Measurements from ENCODE around the gene TMEM163.

The TMEM163 gene

GRCh38 chr2:134722728-134723127, 3.9 kb upstream of the TMEM163 start:
- no peak for FAIRE-seq

- FAIRE-seq: no peak
Measured at GRCh38 chr2:134721596-134721995, 2.8 kb upstream of the TMEM163 start.

GRCh38 chr2:134718023-134718816, 580 bp downstream of the TMEM163 start:
- no peak for FAIRE-seq

DNA sequence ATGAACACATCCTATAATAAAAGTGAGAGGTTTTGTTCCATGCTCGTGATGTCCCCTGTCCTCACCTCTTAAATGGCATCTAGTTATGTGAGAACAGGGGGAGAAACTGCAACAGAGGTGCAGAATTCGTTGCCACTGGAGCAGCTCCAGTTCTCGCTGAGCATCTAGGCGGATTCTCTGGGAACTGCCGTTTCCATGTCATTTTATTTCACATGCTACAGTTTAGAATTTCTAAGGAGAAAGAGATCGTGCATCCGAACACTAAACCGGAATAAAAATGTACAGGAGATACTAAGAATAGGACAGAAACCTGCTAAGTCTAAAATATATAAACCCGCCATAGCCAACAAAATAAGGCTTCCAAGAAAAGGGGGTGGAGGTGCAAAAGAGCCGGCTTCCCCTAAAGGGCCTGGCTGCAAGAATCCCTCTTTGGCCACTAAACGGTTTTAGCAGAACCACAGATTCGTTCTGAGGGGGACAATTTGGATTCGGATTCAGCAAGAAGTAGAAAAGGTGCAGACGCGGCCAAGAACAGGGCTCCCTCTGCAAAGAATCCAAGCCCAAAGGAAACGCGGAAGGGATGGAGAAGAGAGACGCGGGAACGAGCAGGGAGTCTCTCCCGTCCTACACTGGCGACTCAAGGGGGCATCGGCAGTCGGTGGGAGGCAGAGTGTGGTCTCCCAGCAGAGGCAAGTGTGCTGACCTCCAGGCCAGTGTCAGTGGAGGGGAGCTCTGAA, 1.3 kb downstream of the TMEM163 start:
- FAIRE-seq: no peak

- FAIRE-seq: no peak
Measured at GRCh38 chr2:134716721-134717243, 2.0 kb downstream of the TMEM163 start.

DNA sequence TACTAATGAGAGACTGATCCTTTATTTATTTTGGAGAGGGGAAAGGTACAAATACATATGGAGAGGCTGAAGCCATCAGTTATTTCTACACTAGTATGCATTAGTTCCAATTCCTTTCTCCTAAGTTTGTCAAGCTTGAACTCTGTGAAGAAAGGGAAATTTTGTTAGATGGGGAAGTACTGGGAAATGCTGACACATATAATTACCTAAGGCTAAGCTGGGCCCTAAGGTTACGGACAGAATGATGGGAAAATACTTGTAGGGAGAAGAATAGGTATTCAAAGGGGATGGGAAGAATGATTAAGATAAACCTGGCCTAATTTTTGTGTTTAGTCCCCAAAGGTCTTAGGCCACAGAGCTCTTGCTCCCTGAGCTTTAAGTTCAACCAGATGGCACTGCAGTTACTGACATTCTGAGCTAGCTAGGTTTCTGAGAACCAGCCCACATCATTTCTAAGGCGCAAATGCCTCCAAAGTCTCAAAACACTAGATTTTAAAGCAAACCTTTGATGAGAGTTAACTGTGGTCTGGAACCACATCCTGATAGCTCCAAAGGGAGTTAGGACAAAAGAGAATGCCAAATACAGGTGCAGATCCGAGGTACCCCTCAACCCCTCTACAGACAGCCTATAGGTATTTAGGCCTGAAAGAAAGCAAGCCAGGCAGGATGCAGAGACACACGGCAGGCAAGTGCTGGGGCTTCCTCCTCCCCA, 2.7 kb downstream of the TMEM163 start:
- FAIRE-seq: no peak

- FAIRE-seq: no peak
Measured at GRCh38 chr2:134714228-134714627, 4.6 kb downstream of the TMEM163 start.

- FAIRE-seq: no peak
Measured at GRCh38 chr2:134713606-134714005, 5.2 kb downstream of the TMEM163 start.

DNA sequence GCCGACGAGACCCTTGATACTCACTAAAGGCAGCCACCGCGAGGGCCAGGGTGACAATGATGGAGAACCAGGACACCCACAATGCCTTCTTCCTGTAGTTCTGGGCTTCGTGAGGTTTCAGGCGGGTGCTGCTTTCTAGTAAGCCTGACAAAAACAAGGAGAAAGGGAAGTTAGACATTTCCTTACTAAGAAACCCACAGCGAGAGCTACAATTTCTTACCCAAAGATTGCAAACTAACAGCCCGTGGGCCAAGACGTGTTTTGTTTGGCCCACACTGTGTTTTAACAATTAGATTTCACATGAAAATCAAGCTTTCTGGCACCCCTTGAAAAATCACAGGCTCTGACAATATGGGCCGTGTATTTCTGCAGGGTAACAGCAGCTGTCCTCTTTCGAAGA, 5.6 kb downstream of the TMEM163 start:
- no peak for FAIRE-seq

GRCh38 chr2:134712736-134713135, 6.1 kb downstream of the TMEM163 start:
- FAIRE-seq: no peak

GRCh38 chr2:134712299-134712698, 6.5 kb downstream of the TMEM163 start:
- no peak for FAIRE-seq

DNA sequence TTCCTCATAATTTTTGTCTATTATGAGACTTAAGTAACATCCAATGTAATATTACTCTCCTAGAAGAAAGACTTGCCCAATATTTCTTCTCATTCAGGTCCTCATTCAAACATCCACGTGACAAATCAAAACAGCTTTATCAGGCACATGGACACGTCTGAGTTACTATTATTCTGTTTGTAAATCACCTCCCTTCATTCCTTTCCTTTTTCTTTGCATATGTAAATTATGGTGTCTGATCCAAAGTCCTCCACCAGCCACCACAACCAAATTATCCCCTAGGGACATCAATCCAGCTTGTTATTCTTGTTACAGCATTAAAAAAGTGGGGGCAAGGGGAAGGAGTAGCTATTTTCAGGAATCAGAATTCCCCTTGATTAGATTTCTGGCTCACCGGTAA, 7.1 kb downstream of the TMEM163 start:
- FAIRE-seq: no peak

DNA sequence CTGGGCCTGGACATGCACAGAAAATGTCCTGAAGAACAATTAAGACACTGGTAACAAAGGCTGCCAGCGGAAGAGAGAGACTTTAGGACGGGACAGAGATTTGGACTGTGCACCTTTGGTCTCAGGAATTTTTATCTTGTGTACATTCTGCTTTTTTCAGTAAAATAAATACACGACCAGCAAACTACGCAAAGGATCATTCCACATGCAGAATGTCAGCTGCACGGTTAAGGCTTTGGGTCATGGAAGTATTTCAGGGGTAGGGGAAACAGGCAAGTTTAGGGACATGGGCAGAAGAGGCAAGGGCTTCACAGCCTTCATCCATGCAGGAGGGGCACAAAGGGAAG, 11.5 kb downstream of the TMEM163 start:
- no peak for FAIRE-seq

DNA sequence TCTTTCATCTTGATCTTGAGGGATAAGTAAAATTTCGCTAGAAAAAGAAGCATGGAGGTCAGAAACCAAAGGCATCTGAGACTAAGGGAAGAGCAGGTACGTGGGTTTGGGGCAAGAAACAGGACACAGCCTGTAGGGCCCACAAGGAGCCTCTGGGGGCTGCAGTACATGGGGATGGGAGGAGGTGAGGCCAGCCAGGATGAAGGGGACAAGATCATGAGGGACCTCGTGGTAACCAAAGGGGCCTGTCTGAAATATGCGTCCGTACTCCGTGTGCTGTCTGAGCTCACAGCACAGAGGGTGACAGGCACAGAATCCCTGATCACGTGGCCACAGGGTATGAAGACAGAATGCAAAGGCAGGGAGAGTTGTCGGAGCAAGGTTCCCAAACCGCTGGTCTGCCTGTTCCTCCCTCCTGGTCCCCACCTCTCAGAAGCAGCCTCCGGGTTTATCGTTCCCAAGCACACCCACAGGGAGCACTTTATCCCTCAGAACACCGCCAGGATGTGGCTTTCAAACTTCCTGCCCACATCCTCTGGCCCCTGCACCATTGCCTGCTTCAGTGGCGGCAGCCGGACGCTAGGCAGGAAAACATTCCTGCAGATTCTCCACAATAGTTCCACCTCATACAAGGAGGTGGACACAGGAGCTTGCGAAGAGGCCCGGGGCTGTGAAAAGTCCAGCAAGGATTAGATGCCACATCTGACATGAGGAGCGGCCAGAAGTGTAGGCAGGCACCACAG, 12.0 kb downstream of the TMEM163 start:
- FAIRE-seq: no peak

- FAIRE-seq: no peak
Measured at GRCh38 chr2:134705861-134706586, 12.8 kb downstream of the TMEM163 start.

DNA sequence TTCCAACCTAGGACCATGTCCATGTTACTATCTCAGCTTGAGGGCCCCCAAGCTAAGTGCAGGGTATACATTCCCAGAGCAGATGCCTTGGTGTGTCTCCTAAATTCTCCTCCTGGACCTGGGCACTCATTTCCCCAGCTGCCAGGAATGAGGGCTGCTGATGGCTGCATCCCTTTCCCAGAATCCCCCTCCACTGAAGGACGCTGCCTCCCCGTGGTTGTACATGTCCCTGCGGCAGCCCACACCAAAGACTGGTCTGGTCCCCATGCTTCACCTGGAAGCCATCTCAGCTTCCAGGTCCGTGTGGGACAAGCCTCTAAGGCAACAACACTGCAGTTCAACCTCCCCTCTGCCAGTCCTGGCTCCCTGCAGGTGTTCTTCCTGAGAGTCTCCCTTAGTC, 14.6 kb downstream of the TMEM163 start:
- no peak for FAIRE-seq

- no peak for FAIRE-seq
Measured at GRCh38 chr2:134703426-134703825, 15.4 kb downstream of the TMEM163 start.

GRCh38 chr2:134700730-134701129, 18.1 kb downstream of the TMEM163 start:
- FAIRE-seq: no peak

DNA sequence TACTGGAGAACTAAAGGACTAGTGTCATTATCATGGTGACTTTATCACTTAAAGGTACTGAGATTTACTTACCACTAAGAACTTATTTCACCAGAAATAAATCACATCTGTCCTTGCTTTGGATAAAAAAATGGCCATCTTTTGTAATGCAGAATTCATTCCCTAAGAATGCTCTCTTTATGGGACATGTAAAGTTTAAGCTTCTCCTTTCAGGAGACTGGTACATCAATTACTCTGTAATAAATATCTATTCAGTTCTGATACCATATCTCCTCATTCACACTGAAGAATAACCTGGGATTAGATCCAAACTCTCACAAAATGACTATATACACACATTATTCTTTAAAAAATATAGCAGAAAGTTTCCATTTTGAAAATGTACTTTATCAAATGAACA, 24.4 kb downstream of the TMEM163 start:
- FAIRE-seq: no peak

DNA sequence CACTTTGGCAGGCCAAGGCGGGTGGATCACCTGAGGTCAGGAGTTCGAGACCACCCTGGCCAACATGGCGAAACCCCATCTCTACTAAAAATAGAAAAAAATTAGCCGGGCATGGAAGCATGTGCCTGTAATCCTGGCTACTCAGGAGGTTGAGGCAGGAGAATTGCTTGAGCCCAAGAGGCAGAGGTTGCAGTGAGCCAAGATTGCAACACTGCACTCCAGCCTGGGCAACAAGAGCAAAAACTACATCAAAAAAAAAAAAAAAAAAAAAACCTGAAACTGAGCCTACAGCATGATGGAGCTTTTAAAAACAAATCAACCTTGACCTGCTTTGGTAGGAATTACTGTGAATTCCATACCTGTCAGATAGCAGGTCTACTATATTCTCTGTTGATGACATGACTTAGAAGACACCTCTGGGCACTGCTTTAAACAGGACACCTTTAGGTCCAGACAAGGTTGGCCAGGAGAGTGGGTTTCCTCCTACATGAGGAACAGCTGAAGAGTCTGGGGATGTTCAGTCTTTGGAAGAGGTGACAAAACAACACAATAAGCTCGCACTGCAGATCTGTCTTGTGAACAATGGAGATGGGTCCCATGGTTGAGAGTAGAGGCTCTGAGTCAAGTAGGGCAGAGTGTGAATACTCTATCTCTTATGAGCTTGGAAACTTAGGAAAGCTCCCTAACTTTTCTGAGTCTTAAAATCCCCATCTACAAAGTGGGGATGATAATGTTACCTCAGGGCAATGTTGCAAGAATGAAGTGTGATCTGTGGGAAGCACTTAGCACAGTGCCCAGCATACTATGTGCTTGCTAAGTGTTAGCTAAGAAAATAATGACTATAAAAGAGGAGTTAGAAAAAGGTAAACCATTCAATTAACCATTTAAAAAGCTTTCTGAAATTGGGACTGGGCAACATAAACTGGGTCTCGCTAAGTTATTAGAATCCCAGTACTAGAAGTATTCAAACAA, 25.2 kb downstream of the TMEM163 start:
- FAIRE-seq: no peak

GRCh38 chr2:134692499-134692898, 26.3 kb downstream of the TMEM163 start:
- FAIRE-seq: no peak

Measured in islet of Langerhans (tissue), 1 donor.